IPS-11a (cell line): ENCODE measurements around the gene DENND6B.
A peak's percentile ranks its signal among the peaks of the same experiment; 100 is the strongest.

Source experiments
- H3K4me3 ChIP-seq: one replicate; pipeline ENCODE4 v1.5.1; 2013; ENCODE audit warnings: low read depth, low read length, control low read depth

The DENND6B gene

DNA sequence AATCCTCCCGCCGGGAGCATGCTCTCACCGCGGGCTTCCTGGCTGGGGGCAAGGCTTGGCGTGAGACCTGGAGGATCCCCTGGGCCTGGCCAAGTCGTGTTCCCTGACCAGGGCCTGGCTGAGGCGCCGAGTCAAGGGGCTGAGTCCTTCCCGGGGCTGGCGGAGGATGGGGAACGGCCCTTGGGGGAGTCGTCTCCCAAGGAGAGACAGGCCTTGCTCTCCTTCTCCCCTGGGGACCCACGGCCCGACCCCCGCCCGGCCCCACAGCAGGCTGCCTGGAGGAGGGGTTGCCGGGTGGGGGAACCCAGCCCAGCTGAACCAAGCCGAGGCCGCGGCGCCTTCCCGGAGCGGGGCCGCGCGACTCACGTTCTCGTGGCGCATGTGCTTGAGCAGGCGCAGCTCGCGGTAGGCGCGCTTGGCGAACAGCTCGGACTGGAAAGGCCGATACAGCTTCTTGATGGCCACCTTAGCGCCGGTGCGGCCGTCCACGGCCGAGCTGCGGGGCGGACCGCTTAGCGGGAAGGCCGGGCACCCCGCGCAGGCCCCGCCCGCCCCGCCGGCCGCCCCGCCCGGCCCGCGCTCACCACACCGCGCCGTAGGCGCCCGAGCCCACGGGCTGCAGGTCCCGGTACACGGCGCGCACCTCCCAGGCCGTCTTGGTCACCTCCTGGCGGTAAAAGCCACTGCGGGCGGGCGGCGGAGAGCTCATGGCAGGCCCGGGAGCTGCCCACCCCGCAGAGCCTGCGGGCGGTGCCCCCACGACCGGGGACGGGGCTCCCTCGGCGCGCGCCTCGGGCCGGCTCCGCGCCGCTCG, 65.8 kb downstream of the DENND6B start:
- peak overlapping the region; percentile 61 for H3K4me3 ChIP-seq

DNA sequence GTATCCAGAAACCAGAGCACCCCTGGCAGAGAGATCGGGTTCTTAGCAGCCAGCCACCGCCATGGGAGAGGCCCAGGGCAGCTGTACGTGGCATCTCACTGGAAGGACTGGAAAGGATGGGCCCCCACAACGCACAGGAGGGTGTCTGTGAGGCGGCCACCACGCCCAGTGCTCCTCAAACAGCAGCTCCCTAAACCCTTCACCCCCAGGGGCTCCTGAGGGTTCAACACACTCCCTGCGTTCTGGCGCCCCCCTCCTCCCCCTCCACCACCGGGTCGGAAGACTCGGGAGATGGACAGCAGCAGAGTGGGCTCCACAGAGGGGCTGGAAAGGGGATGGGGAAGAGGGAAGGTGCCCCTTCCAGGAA, 66.4 kb downstream of the DENND6B start:
- H3K4me3 ChIP-seq = peak overlapping the region; percentile 61

DNA sequence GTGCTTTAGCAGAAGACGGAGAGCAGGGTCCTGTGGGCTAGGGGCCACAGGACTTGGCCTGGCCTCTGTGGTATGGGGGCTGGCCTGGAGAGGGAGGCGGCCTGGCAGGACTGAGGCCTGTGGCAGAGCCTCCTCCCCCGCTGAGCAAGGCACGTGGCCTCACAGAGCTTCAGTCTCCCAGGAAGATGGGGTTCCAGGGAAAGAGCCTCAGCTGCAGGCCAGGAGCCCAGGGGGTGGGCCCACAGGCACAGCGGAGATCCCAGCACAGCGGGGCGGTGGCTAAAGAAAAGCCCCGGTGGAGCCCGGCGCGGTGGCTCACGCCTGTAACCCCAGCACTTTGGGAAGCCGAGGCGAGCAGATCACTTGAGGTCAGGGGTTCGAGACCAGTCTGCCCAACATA, 67.5 kb downstream of the DENND6B start:
- no peak overlapping the region for H3K4me3 ChIP-seq
